Hematopoietic multipotent progenitor cell treated with erythropoietin and hydrocortisone succinate and interleukin-3 and kit ligand, for 6 days (in vitro differentiated cells): Measurements from ENCODE around the gene MST1.

Experiments
- DNase-seq: peaks from one replicate; pipeline ENCODE4 v3.0.0-alpha.2; 2015

The MST1 gene

GRCh38 chr3:49717959-49718857 lies 28.9 kb upstream of the MST1 start:
- no peak for DNase-seq

GRCh38 chr3:49717211-49717958 lies 28.1 kb upstream of the MST1 start:
- DNase-seq: no peak

- no peak for DNase-seq
These were observed 27.5 kb upstream of the MST1 start for GRCh38 chr3:49716691-49717210.

GRCh38 chr3:49716169-49716568 lies 26.9 kb upstream of the MST1 start:
- no peak for DNase-seq

GRCh38 chr3:49715611-49716121 lies 26.4 kb upstream of the MST1 start:
- DNase-seq: no peak

- DNase-seq: no peak
These were observed 25.7 kb upstream of the MST1 start for GRCh38 chr3:49714728-49715550.

- DNase-seq: no peak
These were observed 24.2 kb upstream of the MST1 start for GRCh38 chr3:49713336-49714105.

GRCh38 chr3:49712631-49713317 lies 23.5 kb upstream of the MST1 start:
- DNase-seq: no peak

GRCh38 chr3:49712166-49712565 lies 22.9 kb upstream of the MST1 start:
- DNase-seq: no peak

- no peak for DNase-seq
These were observed 22.2 kb upstream of the MST1 start for GRCh38 chr3:49711489-49711888.

- no peak for DNase-seq
These were observed 20.6 kb upstream of the MST1 start for GRCh38 chr3:49709852-49710251.

GRCh38 chr3:49707113-49707480 lies 17.8 kb upstream of the MST1 start:
- no peak for DNase-seq

- no peak for DNase-seq
These were observed 17.3 kb upstream of the MST1 start for GRCh38 chr3:49706456-49707112.

GRCh38 chr3:49705390-49705960 lies 16.2 kb upstream of the MST1 start:
- DNase-seq: no peak

GRCh38 chr3:49704629-49705028 lies 15.4 kb upstream of the MST1 start:
- no peak for DNase-seq

- no peak for DNase-seq
These were observed 14.7 kb upstream of the MST1 start for GRCh38 chr3:49703956-49704355.

- DNase-seq: peak; percentile 89
These were observed 14.2 kb upstream of the MST1 start for GRCh38 chr3:49703443-49703927.

GRCh38 chr3:49702672-49703071 lies 13.4 kb upstream of the MST1 start:
- DNase-seq: no peak

GRCh38 chr3:49701388-49702077 lies 12.3 kb upstream of the MST1 start:
- DNase-seq: peak; percentile 51
